HG02840 (cell line): ENCODE results near the gene QDPR.
"Not testable (repeated sequence)": the region's sequence is repeated elsewhere in the genome, so short reads cannot be mapped to it uniquely, and the experiment has no call there.

ENCODE experiments used
- ATAC-seq: cut with Tn5 transposase; IDR thresholded peaks from one replicate; pipeline ENCODE4 v1.9.1; 2021; ENCODE audit warnings: mild to moderate bottlenecking, moderate library complexity, moderate number of reproducible peaks; ENCODE audit not compliant: unreplicated experiment, low FRiP score

The QDPR gene

GRCh38 chr4:17511950-17512795, at the start of gene QDPR:
TSS of gene QDPR (minus strand) at chr4:17512090. CDS start at chr4:17512054, 36 bp downstream.
- peak; percentile 97 for ATAC-seq

- ATAC-seq = no peak
Measured at GRCh38 chr4:17561195-17561909, 49.5 kb upstream of the QDPR start.

GRCh38 chr4:17560065-17560673, 48.3 kb upstream of the QDPR start:
- no peak for ATAC-seq

GRCh38 chr4:17559709-17560048, 47.8 kb upstream of the QDPR start:
- ATAC-seq = no peak

- ATAC-seq = no peak
Measured at GRCh38 chr4:17558941-17559708, 47.2 kb upstream of the QDPR start.

GRCh38 chr4:17557880-17558279, 46.0 kb upstream of the QDPR start:
- ATAC-seq = no peak

- no peak for ATAC-seq
Measured at GRCh38 chr4:17556498-17556897, 44.6 kb upstream of the QDPR start.

GRCh38 chr4:17554568-17554967, 42.7 kb upstream of the QDPR start:
- no peak for ATAC-seq

GRCh38 chr4:17552427-17552826, 40.5 kb upstream of the QDPR start:
- ATAC-seq = no peak

GRCh38 chr4:17550549-17550948, 38.7 kb upstream of the QDPR start:
- ATAC-seq = no peak

- no peak for ATAC-seq
Measured at GRCh38 chr4:17546678-17547077, 34.8 kb upstream of the QDPR start.

GRCh38 chr4:17546222-17546621, 34.3 kb upstream of the QDPR start:
- no peak for ATAC-seq

- no peak for ATAC-seq
Measured at GRCh38 chr4:17545374-17546140, 33.7 kb upstream of the QDPR start.

GRCh38 chr4:17544831-17545234, 32.9 kb upstream of the QDPR start:
- ATAC-seq = no peak

- ATAC-seq = no peak
Measured at GRCh38 chr4:17544205-17544604, 32.3 kb upstream of the QDPR start.

GRCh38 chr4:17537060-17537459, 25.2 kb upstream of the QDPR start:
- ATAC-seq = not testable (repeated sequence)

GRCh38 chr4:17535906-17536305, 24.0 kb upstream of the QDPR start:
- no peak for ATAC-seq

- ATAC-seq = no peak
Measured at GRCh38 chr4:17535242-17535641, 23.4 kb upstream of the QDPR start.

- ATAC-seq = no peak
Measured at GRCh38 chr4:17534705-17535104, 22.8 kb upstream of the QDPR start.
